ENCODE measurements around the gene GRIK5. TPM values are rescaled to one million over a fixed set of nuclear protein-coding genes. Genes with fewer than 3 reads are reported as not detected.

Gene GRIK5
- total RNA-seq = not detected in 2 replicates

GRCh38 chr19:42069619-42070351 is at the start of gene GRIK5:
Gene GRIK5, minus strand, starts transcription at chr19:42070206. Its CDS starts 4,436 bp downstream, at chr19:42065770.
- no peak for TF ChIP-seq CTCF (IDR thresholded peaks at IDR 0.05; ENCODE audit: insufficient read depth, low read depth, low read length)
- no peak within 1 kb of the TSS for H3K4me3 ChIP-seq (ENCODE audit: low read depth, low read length)
- no peak for DNase-seq (ENCODE audit: low read depth)

- no peak for TF ChIP-seq CTCF (IDR thresholded peaks at IDR 0.05; ENCODE audit: insufficient read depth, low read depth, low read length)
- DNase-seq (ENCODE audit: low read depth) = no peak
These were observed 47.1 kb upstream of the GRIK5 start for GRCh38 chr19:42117076-42117475.

GRCh38 chr19:42116308-42117075 is 46.5 kb upstream of the GRIK5 start:
- H3K4me3 ChIP-seq (ENCODE audit: low read depth, low read length) = no peak overlapping the region
- no peak for DNase-seq (ENCODE audit: low read depth)
- TF ChIP-seq CTCF (IDR thresholded peaks at IDR 0.05; ENCODE audit: insufficient read depth, low read depth, low read length) = peak; percentile 7

More at GRCh38 chr19:42117076-42117475, 47.1 kb upstream of the GRIK5 start:
- H3K4me3 ChIP-seq (ENCODE audit: low read depth, low read length) = no peak overlapping the region

GRCh38 chr19:42115705-42116104 is 45.7 kb upstream of the GRIK5 start:
- H3K4me3 ChIP-seq (ENCODE audit: low read depth, low read length) = no peak overlapping the region
- no peak for TF ChIP-seq CTCF (IDR thresholded peaks at IDR 0.05; ENCODE audit: insufficient read depth, low read depth, low read length)
- no peak for DNase-seq (ENCODE audit: low read depth)

- peak; percentile 54 for DNase-seq (ENCODE audit: low read depth)
- H3K4me3 ChIP-seq (ENCODE audit: low read depth, low read length) = no peak overlapping the region
- TF ChIP-seq CTCF (IDR thresholded peaks at IDR 0.05; ENCODE audit: insufficient read depth, low read depth, low read length) = no peak
These were observed 45.2 kb upstream of the GRIK5 start for GRCh38 chr19:42115219-42115618.

GRCh38 chr19:42114412-42114811 is 44.4 kb upstream of the GRIK5 start:
- no peak for DNase-seq (ENCODE audit: low read depth)
- no peak for TF ChIP-seq CTCF (IDR thresholded peaks at IDR 0.05; ENCODE audit: insufficient read depth, low read depth, low read length)
- no peak overlapping the region for H3K4me3 ChIP-seq (ENCODE audit: low read depth, low read length)

Measured in fibroblast of villous mesenchyme (primary cell).